GM12878 (cell line): ENCODE results near the gene SSBP2. TPM values are rescaled to one million over a fixed set of nuclear protein-coding genes. Genes with fewer than 3 reads are reported as not detected.

ENCODE experiments used
- ATAC-seq: fragments of 200-7000 bp; cut with Tn5 transposase; 3 replicates; pipeline ENCODE4 v1.9.1; 2020; ENCODE audit warnings: mild to moderate bottlenecking, moderate library complexity
- BruUV-seq: library from RNA; stranded (reverse); fragments of 400-500 nt; replicated peaks from 2 replicates; lab custom pipeline; 2021; lab: Mats Ljungman, UMichigan
- CTCF ChIA-PET: fragments of 300-600 bp; sonication (Branson Sonifier 250); formaldehyde crosslinking; extraction: SDS; loops from one replicate; lab custom pipeline; 2021; ENCODE audit warnings: inconsistent platforms; lab: Yijun Ruan, JAX
- POLR2A ChIA-PET: fragments of 350-600 bp; formaldehyde crosslinking; extraction: SDS; loops from one replicate; lab custom pipeline; 2021; ENCODE audit warnings: inconsistent platforms; lab: Charles Lee
- RAD21 ChIA-PET: fragments of 300-600 bp; sonication (Branson Sonifier 250); formaldehyde crosslinking; loops from one replicate; lab custom pipeline; 2023; ENCODE audit warnings: antibody characterized with exemption; ENCODE audit not compliant: unreplicated experiment; lab: Charles Lee
- SMC1A ChIA-PET: fragments of 300-600 bp; sonication (Branson Sonifier 250); formaldehyde crosslinking; loops from one replicate; lab custom pipeline; 2023; ENCODE audit not compliant: unreplicated experiment, uncharacterized antibody; lab: Charles Lee
- DNase-seq: peaks from one replicate; pipeline ENCODE4 v3.0.0-alpha.2; 2011; ENCODE audit warnings: low read depth, low spot score
- FAIRE-seq: peaks from 3 replicates; lab custom pipeline; 2011; peaks lifted over from hg19 to GRCh38; lab: Jason Lieb, UNC
- H2AFZ ChIP-seq: 2 replicates; pipeline ENCODE4 v1.6.0; 2011; ENCODE audit warnings: low read depth, low read length, control low read depth; ENCODE audit not compliant: control insufficient read depth
- H3K27ac ChIP-seq: 2 replicates; pipeline ENCODE4 v1.5.1; 2011; ENCODE audit warnings: control low read depth; ENCODE audit not compliant: control insufficient read depth, insufficient read depth
- H3K27me3 ChIP-seq, 2 experiments: replicated peaks in 1 of 2; 2 replicates each; pipeline versions ENCODE4 v1.6.0 to v1.6.1; 2011; ENCODE audit warnings: low read length in 1 of 2; ENCODE audit not compliant: control insufficient read depth in 2 of 2, insufficient read depth in 2 of 2
- H3K36me3 ChIP-seq, 2 experiments: 2 replicates each; pipeline ENCODE4 v1.5.1; 2011; ENCODE audit warnings: low read length in 1 of 2; ENCODE audit not compliant: control insufficient read depth in 2 of 2, insufficient read depth in 2 of 2
- H3K4me1 ChIP-seq: 2 replicates; pipeline ENCODE4 v1.6.1; 2011; ENCODE audit warnings: mild to moderate bottlenecking, low read length, moderate library complexity, mixed read lengths; ENCODE audit not compliant: control insufficient read depth, insufficient read depth
- H3K4me2 ChIP-seq: 2 replicates; pipeline ENCODE4 v1.6.0; 2011; ENCODE audit warnings: control low read depth; ENCODE audit not compliant: control insufficient read depth, insufficient read depth
- H3K4me3 ChIP-seq: fragments of 200-600 bp; sonication (generic); 2 replicates; pipeline ENCODE4 v1.5.1; 2016
- H3K79me2 ChIP-seq: 2 replicates; pipeline ENCODE4 v1.6.0; 2011; ENCODE audit warnings: low read length; ENCODE audit not compliant: control insufficient read depth, insufficient read depth
- H3K9ac ChIP-seq: 2 replicates; pipeline ENCODE4 v1.8.0; 2011; ENCODE audit warnings: low read length, control low read depth, mixed read lengths; ENCODE audit not compliant: control insufficient read depth, insufficient read depth
- H3K9me3 ChIP-seq: replicated peaks from 3 replicates; pipeline ENCODE4 v1.5.1; 2011; ENCODE audit warnings: mild to moderate bottlenecking, low read length; ENCODE audit not compliant: control insufficient read depth, insufficient read depth
- H4K20me1 ChIP-seq: 2 replicates; pipeline ENCODE4 v1.6.0; 2011; ENCODE audit not compliant: control insufficient read depth, insufficient read depth
- CEBPB ChIP-seq, 2 experiments: fragments of 150-350 bp in 1 of 2; IDR thresholded peaks; 2 replicates each; pipeline ENCODE4 v1.6.1; 2012 to 2014; ENCODE audit warnings: low read depth in 2 of 2, low read length in 2 of 2, borderline replicate concordance in 1 of 2, inconsistent platforms in 1 of 2
- CEBPZ ChIP-seq: fragments of 150-350 bp; IDR thresholded peaks from 2 replicates; pipeline ENCODE4 v1.6.1; 2016; ENCODE audit warnings: low read depth, low read length
- KDM1A ChIP-seq: fragments of 200-600 bp; sonication (generic); IDR thresholded peaks from 2 replicates; pipeline ENCODE4 v1.6.1; 2016; ENCODE audit warnings: borderline replicate concordance
- WGBS: methylation state at CpG from one replicate; pipeline ENCODE4 v1.1.6; 2016; ENCODE audit warnings: low lambda C conversion rate; ENCODE audit not compliant: insufficient replicate concordance, insufficient coverage; ENCODE audit errors: missing lambda C conversion rate; 5-methylcytosine and 5-hydroxymethylcytosine counted together
- in situ Hi-C: fragments of 300-500 bp; cut with MboI; formaldehyde crosslinking; loops from 9 replicates; pipeline ENCODE4 v1.14.3; 2018; ENCODE audit warnings: mixed read lengths
- intact Hi-C: fragments of 100-400 bp; cut with micrococcal nuclease; formaldehyde crosslinking; loops from one replicate; pipeline ENCODE4 v1.14.2; 2022; ENCODE audit not compliant: unreplicated experiment
- polyA plus RNA-seq, 11 experiments: library from polyadenylated mRNA; depleted of rRNA in 4 of 11; unstranded in 6 of 11; stranded (reverse) in 5 of 11; fragments of >200 nt; fragmentation: Nextera tagmentation in 4 of 11; fragmentation: Illumina TruSeq in 1 of 11; extraction: Ambion mirVana in 4 of 11; extraction: Trizol in 1 of 11; gene quantifications; 1 replicate in 1 of 11; 2 replicates in 10 of 11; pipeline versions ENCODE4 v1.2.1 to v1.2.3, GENCODE V29; 2011 to 2016; ENCODE audit warnings: inconsistent platforms in 2 of 11, missing spikeins in 2 of 11, low read depth in 1 of 11
- total RNA-seq, 4 experiments: library from RNA; depleted of rRNA in 3 of 4; stranded (reverse); fragments of >200 nt in 3 of 4; fragmentation: Illumina TruSeq in 1 of 4; extraction: Trizol in 1 of 4; gene quantifications; 2 replicates each; pipeline versions ENCODE4 v1.2.1 to v1.2.3, GENCODE V29; 2013 to 2021

The SSBP2 gene
- total and polyA plus RNA-seq, 10 of the 15 experiments (the other 5 are each of a cell fraction or from before 2014, with no cell fraction given) = 52.2 to 132 (median 110) TPM

- CTCF ChIA-PET = no interaction called here
- no TSS peak for BruUV-seq
- SMC1A ChIA-PET = no interaction called here
- Histone ChIP-seq H3K27me3 (no peaks in the 10 kb centered on the region), H3K4me3 (no peak overlapping the region), H3K9me3 (peaks cover 2% of the 10 kb centered on the region), H3K4me2 (no peak overlapping the region), H3K36me3 (no peaks in the 10 kb centered on the region), H3K9ac (no peak overlapping the region), H3K27ac (no peak overlapping the region), H3K79me2 (no peaks in the 10 kb centered on the region), H2AFZ (no peak overlapping the region), H4K20me1 (no peaks in the 10 kb centered on the region), H3K4me1 (no peaks in the 10 kb centered on the region)
- POLR2A ChIA-PET = no interaction called here
- WGBS = 92% methylated on average over 1 of the region's 1 CpG
- in situ Hi-C loops (no loop called here), intact Hi-C loops (no loop called here)
- ATAC-seq (no peak), DNase-seq (no peak), FAIRE-seq (no peak)
- TF ChIP-seq KDM1A = no peak
- no peak for TF ChIP-seq CEBPB (IDR thresholded peaks at IDR 0.05; ENCODE audit: borderline replicate concordance in 1 of 2, low read depth in 2 of 2, low read length in 2 of 2)
- no peak for TF ChIP-seq CEBPZ
- RAD21 ChIA-PET = no interaction called here
Observed at GRCh38 chr5:81542242-81542641, 208.7 kb downstream of the SSBP2 start.
